GM21619 (cell line): Measurements from ENCODE around the gene UPF3A.
A peak's percentile ranks its signal among the peaks of the same experiment; 100 is the strongest.

Source experiments
- ATAC-seq: cut with Tn5 transposase; IDR thresholded peaks from one replicate; pipeline ENCODE4 v1.9.1; 2021; ENCODE audit not compliant: unreplicated experiment

Gene UPF3A

GRCh38 chr13:114303700-114304327, 22.4 kb downstream of the UPF3A start:
- ATAC-seq, result no peak

- no peak for ATAC-seq
These were observed 23.1 kb downstream of the UPF3A start for GRCh38 chr13:114304346-114305034.

- ATAC-seq, result no peak
These were observed 27.7 kb downstream of the UPF3A start for GRCh38 chr13:114309086-114309485.

DNA sequence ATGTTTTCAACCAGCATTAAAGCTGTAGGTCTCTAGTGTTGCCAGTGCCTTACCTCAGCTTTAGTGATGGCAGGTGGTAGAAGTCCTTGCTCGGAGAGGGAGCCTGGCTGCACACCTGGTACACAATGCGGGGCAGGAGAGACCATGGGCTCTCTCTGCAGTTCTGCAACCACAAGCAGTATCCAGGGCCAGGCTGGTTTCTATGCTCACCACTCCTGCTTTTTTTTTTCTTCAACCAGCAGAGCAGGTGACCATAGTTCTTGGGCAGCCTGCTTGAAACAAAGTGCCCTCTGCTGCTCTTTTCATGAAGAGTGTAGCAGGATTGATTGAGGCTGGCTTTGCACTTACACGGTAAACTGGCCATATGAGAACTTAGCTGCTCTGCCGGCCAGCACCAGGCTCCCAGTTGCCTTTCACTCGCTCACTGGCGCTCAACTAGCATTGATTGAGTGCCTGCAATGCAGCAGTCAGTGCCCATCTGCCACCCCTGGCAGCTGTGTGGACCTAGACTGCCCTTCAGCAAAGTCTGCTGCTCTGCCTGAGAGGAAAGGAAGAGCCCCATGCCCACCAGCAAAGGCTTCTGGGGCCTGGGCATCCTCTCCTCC, 28.5 kb downstream of the UPF3A start:
- ATAC-seq, result no peak

- no peak for ATAC-seq
These were observed 29.6 kb downstream of the UPF3A start for GRCh38 chr13:114310956-114311355.

DNA sequence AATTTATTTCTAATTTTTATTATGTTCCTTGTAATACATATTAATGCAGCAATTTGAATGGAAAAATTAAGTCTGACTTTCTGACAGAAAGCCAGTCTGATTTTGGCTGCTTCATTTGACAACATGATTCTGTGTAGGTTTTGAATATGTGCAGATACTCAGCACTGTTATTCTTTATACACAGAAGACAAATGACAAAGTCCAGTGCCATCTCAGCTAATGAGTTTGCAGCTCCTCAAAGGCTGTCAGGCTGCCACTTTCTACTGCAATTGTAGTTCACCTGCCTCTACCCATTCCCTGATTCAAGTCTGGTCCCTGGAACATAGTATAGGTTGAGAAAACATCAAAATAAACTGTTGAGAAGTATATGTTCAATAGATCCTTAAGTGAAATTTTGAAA, 30.0 kb downstream of the UPF3A start:
- ATAC-seq, result no peak

DNA sequence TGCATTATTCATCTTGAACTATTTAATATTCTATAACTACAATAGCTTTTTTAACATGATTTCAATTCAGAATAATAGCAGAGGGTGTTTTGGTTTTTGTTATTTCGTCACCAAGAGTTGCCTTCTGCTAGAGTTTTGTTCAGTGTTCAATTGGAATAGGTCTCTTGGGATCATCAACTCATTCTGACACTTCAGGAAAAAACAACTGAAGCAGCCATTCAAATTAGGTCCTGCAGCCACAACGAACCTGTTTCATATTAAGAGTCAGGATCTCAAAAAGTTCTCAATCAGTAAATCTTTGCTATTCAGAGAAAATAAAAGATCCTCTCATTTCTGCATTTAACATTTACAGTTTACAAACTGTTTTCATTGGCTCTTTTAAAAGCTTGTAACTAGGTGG, 30.5 kb downstream of the UPF3A start:
- no peak for ATAC-seq

GRCh38 chr13:114313061-114313860, 31.9 kb downstream of the UPF3A start:
- ATAC-seq, result no peak

GRCh38 chr13:114314074-114314912, 32.9 kb downstream of the UPF3A start, which contains the start of gene CHAMP1:
CHAMP1 (plus strand) TSS chr13:114314503; CDS start chr13:114323843, 9,340 bp downstream.
- ATAC-seq, result peak; percentile 75

GRCh38 chr13:114315074-114315785, 33.8 kb downstream of the UPF3A start:
- ATAC-seq, result no peak

DNA sequence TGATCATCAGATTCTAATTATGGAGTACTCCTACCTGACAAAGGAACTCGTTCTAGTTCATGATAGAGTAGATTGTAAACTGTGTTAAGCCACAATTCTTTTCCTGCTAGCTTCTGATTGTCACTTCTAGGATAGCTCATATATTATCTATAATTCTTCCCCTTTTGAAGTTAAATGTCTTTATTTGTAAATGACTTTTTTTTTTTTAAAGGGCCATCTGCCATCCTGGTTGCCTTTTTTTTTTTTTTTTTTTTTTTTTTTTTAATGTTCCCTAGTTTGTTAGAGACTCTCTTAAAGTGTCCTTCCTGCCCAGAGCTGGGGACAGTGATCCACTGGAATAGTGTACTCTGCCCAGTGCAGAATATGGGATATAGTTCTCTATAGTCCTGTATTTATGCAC, 37.2 kb downstream of the UPF3A start:
- no peak for ATAC-seq

DNA sequence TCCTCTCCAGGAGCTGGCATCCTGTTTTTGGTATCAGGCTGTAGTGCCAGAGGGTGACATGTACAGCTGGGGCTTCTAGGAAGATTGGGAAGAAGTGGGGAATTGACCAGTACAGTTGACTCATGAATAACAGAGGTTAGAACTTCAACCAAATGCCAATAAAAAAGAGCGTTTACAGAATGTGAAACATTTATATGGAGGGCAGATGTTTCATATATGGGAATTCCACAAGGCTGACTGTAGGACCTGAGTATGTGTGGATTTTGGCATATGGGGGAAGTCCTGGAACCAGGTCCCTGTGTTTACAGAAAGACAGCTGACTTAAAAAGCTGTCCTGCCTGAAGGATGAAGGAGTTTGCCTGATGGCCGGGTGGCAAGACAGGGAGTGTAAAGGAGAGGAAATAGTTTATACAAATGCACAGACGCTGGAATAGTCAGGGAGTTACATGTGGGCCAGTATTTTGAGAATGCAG, 38.1 kb downstream of the UPF3A start:
- no peak for ATAC-seq

DNA sequence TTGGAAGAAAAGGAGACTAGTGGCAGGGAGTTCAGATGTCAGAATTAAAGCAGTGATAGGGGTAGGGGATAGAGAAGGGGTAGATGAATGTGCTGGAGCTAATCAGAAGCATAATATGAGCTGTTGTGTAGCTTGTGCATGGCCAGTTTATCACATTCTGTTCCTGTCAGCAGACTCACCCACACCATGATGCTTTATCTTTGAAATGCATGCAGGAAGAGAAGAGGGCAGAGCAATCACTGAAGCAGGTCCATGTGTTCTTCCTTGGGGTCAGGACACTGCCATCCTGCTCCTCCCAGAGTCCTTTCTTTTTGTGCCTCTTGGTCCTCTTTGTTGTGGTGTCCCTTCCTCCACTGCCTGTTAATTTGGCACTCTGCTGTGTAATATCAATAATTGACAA, 38.7 kb downstream of the UPF3A start:
- no peak for ATAC-seq

DNA sequence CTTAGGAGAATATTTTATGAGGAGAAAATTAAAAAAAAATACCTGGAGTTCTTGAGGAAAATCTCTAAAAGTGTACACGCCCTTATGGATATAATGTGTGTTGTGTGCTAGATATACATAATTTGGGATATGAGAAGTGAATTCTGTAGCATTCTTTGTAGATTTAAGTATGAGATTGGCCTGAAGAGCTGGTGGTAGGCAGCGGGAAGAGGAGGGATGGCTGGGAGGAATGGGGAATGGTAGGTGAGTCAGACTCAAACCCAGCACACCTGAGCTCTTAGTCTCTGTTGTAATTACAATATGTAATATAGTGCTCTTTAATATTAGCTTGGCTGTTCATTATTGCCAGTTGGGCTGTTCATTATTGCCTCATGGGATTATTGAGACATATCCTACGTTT, 39.9 kb downstream of the UPF3A start:
- ATAC-seq, result no peak

GRCh38 chr13:114323349-114323748, 41.9 kb downstream of the UPF3A start:
- ATAC-seq, result no peak

DNA sequence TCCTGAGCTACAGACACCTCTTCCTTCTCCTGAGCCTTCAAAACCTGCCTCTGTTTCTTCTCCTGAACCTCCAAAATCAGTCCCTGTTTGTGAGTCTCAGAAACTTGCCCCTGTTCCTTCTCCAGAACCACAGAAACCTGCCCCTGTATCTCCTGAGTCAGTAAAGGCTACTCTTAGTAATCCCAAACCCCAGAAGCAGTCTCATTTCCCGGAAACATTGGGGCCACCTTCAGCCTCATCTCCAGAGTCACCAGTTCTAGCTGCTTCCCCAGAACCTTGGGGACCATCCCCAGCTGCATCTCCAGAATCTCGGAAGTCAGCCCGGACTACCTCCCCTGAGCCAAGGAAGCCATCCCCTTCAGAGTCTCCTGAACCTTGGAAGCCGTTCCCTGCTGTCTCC, 42.9 kb downstream of the UPF3A start:
- no peak for ATAC-seq

GRCh38 chr13:114325729-114326128, 44.3 kb downstream of the UPF3A start:
- no peak for ATAC-seq

GRCh38 chr13:114328034-114328433, 46.6 kb downstream of the UPF3A start:
- no peak for ATAC-seq

DNA sequence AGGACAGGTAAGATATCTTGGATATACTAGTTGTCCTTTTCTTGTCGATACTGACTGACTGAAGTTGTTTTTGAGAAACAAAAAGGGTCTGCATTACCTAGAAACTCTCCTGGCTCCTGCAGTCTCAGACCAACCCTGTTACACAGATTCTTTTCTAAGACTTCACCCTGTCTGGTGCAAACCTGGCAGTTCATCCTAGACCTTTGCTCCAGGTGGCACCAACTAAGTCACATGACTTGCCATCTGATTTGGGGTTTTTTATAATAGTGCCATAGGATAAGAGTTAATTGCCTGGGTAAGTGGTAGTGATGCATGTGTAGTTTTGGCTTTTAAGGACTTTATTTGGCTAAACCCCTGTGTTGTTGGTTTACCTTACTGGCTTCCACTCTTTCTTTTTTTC, 47.2 kb downstream of the UPF3A start:
- no peak for ATAC-seq

DNA sequence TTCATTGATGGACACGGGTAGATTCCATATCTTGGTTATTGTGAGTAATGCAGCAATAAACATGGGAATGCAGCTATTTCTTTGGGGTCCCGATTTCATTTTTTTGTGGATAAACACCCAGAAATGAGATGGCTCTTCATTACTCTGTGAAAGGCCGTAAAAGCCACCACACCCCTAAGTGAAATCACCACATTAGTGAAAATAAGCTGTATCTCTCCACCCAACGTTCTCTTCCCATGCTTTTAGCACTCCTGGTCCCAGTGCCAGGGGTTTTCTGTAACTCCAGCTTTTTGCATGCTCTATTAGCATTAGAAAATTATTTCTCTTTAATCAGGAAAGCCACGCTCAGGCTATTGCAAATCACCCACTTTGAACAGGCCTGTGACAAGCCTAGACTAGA, 48.7 kb downstream of the UPF3A start:
- ATAC-seq, result no peak
